HG02970 (cell line): ENCODE results near the gene HNF1A.

Experiments
- ATAC-seq: cut with Tn5 transposase; IDR thresholded peaks from one replicate; pipeline ENCODE4 v1.9.1; 2021; ENCODE audit warnings: mild to moderate bottlenecking, moderate library complexity, moderate number of reproducible peaks; ENCODE audit not compliant: unreplicated experiment, low FRiP score

The HNF1A gene

DNA sequence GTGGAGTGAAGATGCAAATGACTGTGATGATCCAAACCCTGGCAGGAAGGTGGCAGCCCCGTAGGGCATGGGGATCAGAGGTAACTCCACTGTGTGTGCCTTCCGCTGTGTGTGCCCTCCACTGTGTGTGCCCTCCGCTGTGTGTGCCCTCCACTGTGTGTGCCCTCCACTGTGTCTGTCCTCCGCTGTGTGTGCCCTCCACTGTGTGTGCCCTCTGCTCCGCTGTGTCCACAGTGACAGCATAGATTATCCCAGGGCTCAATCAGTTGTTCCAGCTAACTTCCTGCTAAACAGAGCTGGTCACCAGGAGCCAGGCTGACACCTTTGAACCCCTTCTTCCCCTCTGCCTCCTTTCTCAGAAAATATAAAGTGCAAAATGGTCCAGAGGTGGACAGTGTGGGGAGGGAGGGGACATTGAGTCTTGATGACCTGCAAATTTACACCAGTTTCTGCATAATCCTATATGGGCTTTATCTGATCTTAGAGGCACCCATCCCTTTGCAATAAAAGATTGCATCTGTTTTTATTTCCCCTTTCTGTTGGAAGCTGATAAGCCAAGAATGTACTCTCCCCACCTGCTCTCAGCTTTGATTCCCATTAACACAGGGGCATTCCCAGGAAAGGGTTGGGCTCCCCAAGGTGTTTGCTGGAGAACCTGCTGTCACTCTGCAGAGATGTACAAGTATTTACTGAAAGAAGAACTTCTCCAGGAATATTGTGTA lies 21.6 kb upstream of the HNF1A start:
- ATAC-seq: no peak

DNA sequence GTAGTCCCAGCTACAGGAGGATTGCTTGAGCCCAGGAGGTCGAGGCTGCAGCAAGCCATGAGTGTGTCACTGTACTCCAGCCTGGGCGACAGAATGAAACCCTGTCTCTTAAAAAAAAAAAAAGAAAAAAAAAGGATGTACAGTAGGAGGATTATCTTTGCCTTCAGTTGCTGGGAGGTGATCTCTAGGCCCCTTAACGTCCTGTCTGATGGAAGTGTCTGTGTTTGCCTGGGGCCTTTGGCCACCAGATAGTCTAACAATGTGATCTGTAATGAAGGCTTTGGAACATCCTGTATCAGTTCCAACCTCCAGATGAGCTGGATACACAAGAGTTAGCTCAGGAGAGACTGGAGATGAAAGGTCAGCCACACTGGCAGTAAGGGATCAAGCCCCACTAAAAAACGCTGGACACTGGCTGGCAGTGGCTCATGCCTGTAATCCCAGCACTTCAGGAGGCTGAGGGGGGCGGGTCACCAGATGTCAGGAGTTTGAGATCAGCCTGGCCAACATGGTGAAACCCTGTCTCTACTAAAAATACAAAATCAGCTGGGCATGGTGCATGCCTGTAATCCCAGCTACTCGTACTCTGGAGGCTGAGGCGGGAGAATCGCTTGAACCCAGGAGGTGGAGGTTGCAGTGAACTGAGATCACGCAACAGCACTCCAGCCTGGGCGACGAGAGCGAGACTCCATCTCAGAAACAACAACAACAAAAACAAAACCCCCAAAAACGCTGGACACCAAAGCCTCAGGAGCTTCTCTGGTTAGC lies 19.0 kb upstream of the HNF1A start:
- ATAC-seq: no peak

DNA sequence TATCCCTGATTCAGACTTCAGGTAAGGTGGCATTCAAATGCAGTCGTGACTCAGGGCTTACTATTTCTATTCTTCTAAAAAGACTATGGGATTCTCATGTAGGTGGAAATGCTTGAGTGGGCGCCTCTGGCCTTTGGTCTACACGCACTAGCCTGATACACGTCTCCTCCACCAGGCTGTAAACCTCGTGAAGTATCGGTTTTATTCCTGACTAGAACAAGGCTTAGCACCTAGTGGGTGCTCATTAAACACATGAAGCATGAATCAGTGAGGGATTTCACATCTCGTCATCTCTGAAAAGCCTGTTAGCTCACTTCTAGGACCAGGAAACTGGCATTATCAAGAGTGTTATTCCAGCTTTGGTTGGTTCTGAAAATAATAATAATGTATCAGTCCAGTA lies 17.7 kb upstream of the HNF1A start:
- no peak for ATAC-seq

DNA sequence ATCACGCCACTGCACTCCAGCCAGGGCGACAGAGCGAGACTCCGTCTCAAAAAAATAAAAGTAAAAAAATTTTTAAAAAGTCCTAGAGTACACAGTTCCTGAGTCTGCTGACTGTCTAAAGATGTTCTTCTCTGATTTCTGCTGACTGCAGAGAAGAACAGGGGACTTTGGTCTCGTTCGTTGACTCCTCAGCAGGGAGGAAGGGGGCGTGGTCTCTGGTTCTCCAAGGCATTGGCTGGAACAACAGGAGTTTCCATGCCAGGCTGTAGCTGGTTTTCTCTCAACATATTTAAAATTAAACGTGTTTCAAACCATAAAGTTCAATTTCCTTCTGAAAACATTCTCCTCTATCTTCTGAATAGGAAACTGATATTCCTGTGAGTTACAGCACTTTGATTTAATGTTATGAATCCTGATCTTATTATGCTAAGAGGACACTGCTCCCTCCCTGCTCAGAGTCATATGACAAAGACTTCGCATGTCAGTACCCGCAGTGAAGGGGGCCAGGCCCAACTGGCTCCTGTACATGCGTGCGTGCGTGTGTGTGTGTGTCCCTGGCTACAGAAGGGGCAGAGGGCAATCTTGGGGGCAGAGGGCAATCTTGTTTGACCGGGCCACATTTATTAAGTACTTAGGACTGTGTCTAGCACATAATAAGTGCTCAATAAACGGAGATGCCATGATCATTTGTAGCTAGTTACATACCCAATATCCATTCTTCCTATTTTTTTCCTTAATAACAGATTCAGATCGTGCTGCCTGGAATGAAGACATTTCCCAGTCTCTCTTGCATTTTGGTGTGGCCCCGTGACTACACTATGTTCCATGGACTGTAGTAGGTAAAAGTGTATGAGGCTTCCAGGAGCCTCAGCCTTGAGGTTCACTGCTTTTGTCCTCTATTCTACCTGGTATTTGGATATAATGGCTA lies 16.5 kb upstream of the HNF1A start:
- ATAC-seq: no peak

DNA sequence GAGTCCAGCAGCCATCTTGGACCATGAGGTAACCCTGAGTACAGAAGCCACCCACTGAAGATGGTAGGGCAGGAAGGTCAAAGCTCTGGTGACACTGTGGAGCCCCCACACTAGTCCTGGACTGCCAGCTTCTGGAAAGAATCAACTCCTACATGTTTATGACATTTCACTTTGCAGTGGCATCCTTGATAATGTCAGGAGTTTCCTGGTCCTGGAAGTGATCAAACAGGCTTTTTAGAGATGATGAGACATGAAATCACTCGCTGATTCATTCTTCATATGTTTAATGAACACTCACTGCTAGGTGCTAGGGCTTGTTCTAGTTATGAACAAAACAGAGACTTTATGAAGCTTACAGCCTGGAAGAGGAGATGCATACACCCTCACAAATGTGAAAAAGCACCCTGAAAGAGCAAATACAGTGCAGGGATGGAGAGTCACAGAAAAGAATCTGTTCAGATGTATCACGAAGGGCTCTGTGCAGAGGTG lies 15.8 kb upstream of the HNF1A start:
- no peak for ATAC-seq

DNA sequence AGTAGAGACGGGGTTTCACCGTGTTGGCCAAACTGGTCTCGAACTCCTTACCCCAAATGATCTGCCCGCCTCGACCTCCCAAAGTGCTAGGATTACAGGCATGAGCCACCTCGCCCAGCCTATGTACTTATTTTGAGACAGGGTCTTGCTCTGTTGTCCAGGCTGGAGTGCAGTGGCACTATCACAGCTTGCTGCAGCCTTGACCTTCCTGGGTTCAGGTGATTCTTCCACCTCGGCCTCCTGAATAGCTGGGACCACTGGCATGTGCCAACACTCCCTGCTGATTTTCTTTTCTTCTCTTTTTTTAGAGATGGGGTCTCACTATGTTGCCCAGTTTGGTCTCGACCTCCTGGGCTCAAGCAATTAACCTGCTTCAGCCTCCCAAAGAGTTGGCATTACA lies 14.0 kb upstream of the HNF1A start:
- ATAC-seq: no peak

DNA sequence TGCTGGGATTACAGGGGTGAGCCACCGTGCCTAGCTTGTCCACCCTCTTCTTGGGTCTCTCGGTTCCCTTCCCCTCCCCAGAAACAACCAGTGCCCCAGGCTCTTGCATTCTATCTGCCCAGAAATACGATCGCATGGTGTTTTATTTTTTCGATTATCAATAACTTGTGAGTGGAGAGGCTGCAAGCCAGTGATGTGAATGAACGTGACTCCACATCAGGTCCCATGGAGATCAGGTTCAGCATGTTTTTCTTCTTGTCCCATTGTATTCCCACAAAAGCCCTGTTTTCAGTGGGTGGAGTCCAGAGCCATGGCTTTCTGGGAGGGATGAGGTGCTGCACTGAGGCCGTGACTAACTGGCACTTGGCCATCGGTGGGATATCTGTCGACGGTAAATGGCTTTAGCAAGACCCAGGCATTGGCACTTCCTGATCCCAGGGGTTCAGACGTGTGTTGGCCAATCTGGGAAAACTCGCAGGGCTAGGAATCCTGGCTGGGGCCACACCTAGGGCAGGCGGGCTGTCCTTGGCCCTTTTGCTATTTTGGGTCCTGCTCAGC lies 12.7 kb upstream of the HNF1A start:
- ATAC-seq: no peak

DNA sequence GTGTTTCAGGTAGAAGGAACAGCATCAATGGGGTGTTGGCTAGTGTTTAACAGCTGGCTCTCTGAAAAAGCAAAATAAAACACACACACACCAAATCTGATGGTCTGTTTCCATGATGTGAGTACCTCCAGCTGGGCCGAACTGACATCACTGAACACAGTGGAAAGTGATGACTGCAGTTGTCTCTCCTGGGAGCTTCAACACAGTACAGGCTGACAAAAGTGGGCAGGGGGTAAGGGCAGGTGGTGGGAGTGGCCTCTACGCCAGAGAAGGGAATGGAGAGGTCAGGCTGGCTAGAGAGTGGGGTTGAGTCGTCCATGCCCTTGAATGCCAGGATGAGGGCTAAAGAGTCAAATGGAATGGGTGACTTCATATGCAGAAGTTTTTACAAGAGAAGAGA lies 8.0 kb upstream of the HNF1A start:
- ATAC-seq: no peak

DNA sequence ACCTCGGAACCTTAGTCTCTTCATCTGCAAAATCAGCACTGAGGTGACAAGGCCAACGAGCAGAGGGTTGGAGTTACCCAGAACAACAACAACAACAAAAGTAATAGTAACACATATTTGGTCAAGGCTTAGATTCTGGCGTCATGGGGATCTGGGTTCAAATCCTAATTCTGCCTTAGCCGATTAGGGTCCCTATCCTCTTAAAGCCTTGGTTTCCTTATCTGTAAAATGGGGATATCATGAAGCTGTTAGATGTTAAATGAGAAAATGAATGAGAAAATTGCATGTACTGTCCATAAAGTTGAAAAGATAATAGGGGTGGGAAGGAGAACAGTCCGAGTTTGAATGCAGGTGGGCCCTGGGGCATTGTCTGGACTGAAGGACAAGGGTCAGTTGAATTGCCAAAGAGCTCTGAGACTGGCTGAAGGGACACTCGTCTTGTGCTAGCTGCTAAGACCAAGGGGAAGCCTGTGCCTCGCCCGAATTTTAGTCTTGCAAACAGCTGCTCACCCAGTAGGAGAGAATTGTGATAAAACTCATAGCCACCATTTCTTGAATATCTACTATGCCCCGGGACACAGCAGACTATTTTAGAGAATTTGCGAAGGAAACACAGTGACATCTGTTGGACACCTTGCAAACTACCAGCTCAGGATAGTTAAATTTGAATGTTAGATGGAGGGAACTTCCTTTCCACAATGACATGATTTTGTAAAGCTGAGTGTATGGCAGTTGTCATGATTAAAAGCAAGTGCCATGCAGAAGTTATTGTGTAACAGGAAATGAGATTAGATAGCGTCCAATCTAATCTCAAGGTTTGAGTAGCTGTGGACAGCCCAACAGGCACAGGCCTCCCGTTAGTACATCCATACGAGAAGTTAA lies 6.8 kb upstream of the HNF1A start:
- ATAC-seq: no peak

DNA sequence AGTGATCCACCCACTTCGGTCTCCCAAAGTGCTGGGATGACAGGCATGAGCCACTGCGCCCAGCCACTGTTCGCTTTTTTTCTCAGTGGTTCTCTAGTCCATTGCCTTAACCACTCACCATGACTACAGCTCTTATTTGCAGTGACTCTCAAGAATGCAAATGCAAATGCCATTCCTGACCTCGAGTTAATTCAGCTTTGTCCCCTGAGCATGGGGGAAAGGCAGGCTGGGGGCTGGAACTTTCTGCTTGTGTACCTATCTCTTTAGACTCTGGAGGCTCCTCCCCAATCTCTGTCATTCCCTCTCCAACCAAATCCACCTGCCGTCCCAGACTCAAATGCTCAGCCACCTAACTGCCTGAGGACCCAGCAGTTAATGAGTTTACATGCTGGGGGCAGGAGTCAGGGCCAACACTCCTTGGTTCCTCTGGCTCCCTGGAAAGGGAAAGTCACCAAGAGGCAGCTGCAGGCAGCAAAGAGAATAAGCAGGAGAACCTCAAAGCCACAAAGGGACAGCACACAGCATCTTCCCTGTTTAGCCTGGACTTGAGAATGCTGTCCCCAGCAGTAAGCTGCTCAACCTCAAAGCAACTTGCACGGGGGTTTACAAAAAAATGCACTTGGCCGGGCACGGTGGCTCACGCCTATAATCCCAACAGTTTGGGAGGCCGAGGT lies 5.3 kb upstream of the HNF1A start:
- no peak for ATAC-seq

DNA sequence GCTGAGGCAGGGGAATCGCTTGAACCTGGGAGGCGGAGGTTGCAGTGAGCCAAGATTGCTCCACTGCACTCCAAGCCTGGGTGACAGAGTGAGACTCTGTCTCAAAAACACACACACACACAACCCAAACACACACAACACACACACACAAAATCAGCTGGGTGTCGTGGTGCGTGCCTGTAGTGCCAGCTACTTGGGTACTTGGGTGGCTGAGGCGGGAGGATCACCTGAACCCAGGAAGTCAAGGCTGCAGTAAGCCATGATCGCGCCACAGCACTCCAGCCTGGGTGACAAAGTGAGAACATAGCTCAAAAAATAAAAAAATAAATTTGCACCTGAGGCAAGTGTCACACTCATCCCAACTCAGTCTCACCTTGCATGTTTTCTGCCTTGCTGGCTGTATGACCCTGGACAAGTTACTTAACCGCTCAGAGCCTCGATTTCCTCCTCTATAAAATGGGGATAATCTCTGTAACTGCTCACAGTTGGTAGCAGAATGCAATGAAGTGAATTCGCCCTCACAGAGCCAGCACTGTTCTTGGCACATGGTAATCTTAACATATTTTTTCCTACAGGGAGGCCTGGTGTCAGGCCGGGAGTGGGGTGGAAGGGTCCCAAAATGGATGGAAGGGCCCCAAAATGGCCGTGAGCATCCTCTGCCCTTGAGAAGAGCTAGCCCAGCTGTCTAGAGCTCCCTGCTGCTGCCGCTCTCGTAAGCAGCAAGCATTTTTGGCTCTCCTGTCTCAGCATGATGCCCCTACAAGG lies 630 bp upstream of the HNF1A start:
- no peak for ATAC-seq

DNA sequence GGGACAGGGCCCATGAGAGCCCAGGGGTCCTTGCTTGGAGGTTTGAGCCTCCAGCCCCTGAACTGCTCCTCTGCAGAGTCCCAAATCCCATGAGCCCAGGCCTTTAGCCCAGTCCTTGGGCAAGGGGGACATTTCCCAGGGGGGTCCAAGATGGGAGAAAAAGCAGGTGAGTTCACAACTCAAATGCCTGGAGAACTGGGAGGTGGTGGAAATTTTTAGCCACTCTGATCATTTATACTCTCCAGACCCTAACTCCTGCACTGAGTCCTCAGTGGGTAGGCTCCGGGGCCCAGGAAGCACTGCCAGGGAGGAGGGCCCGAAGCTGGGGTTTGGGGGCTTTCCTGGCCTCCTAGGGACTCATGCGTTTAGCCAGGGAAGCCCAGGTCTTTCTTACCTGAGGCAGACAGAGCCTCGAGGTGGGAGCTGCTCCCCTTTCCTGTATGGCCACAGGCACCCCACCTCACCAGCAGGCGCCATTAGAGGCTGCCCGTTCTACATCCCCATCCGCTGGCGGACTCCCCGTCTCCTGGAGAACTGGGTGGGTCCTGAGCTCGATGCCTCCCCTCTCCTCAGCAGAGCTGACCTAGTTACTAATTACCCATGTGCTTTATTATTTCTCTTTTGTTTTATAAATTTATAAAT lies 998 bp downstream of the HNF1A start:
- ATAC-seq: no peak

DNA sequence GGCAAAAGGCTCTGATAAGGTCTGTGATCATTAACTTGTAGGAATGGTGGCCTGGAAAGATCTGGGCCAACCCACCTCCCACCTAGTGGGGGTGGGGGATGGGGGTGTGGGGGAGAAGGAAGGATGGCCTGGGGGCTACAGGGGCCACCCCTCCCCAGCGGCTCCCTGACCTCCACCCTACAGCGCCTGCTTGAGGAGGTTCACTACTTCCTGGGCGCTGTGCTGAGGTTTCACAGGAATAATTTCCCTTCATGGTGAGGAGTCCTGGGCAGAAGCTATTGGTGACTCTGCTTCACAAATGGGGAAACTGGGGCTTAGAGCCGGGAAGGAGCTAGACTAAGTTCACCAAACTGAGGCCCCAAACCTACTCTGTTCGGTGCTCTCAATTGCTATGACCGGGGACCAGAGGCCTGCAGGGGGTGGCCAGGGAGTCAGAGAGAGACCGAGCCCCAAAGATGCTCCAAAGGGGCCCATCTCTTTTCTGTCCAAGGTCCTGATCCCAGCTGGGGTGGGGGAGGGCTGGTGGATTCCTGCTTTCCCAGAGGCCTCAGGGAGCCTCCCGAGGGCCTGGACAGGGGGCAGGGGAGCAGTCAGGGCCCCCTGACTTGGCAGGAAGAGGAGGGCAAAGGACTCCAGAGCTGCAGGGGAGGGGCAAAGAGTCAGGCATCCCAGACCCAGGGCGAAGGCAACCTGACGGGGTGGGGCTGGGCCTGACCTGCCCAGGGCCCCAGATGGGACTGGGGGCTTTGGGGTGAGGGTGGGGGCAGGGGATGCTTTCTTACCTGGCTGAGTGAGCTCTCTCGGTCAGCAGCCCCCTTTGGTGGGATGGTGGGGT lies 1.7 kb downstream of the HNF1A start:
- no peak for ATAC-seq

DNA sequence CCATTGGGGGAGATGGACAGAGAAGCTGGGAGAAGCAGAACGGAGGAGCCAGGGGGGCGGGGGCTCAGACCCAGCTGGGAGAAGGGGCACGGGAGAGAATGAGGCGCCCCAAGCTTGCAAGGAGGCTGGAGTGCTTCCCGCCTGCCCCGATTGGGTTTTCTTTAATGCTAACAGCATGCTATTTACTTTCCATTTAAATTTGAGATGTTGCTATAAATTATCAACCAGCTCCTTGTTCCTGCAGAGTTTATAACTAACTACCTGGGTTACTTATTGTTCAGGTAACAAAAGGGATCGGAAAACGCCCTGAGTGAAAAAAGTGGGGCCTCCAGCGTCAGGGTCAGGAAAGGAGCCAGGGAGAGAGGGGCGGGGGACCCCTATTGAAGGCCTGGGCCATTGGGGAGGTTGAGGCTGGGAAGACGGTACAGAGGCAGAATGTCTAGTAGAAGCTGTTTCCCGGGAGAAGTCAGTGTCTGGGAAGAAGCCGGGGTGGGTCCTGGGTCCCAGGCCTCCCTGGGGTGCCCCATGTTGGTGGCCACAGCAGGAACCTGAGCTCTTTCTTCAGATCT lies 2.5 kb downstream of the HNF1A start:
- ATAC-seq: no peak

DNA sequence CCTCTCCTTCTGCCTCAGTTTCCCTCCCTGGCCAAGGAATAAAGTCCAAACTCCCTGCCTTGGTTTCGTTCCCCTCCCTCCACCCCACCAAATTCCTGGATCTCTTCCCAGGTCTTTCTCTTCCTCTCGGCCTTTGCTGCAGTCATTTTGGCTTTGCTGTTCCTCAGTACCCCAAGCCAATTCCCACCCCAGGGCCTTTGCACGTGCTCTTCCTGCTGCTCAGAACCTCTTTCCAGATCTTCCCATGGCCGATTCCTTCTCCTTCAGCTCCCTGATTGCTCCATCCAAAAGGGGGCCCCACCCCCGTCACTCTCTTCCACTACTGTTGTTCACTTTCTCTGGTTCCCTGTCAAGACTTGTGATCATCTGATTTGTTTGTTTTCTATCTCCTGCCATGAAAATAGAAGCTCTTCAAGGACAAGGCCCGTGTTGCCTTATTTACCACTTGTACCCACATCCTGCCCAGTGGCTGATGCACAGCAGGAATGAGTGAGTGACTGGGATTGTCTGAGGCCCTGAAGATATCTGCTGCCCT lies 3.1 kb downstream of the HNF1A start:
- ATAC-seq: no peak

DNA sequence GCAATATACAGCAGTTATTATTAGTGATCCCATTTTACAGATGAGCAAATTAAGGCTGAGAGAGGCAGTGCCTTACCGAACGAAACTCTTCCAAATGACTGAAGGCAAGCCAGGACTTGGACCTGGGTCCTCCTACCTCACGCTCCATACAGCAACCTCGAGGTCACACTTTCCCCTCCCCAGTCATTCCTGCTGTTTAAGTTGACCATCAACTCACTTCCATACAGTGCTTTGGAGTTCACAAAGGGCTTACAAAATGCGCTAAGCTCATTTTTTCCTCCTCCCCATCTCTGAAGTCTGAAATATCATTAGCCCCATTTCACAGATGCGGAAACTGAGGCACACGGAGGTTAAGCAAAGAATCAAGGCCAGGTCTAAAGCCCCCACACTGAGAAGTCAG lies 4.3 kb downstream of the HNF1A start:
- no peak for ATAC-seq
